WERI-Rb-1 (cell line): ENCODE results near the gene ZNF474.

Source experiments
- DNase-seq: peaks from one replicate; pipeline ENCODE4 v3.0.0-alpha.2; 2020
- H3K27ac ChIP-seq: fragments of 250-450 bp; sonication (Bioruptor Pico); 2 replicates; pipeline ENCODE4 v1.5.1; 2020; ENCODE audit warnings: mild to moderate bottlenecking, moderate library complexity
- H3K27me3 ChIP-seq: fragments of 250-450 bp; sonication (Bioruptor Pico); 2 replicates; pipeline ENCODE4 v1.5.1; 2021; ENCODE audit warnings: mild to moderate bottlenecking, low read depth, moderate library complexity; ENCODE audit not compliant: insufficient read depth, severe bottlenecking
- H3K36me3 ChIP-seq: fragments of 250-450 bp; sonication (Bioruptor Pico); 2 replicates; pipeline ENCODE4 v1.5.1; 2020; ENCODE audit warnings: mild to moderate bottlenecking, moderate library complexity
- H3K4me3 ChIP-seq: 2 replicates; pipeline ENCODE4 v1.5.1; 2011; ENCODE audit warnings: low read depth, mild to moderate bottlenecking, control low read depth, low read length
- H3K9me3 ChIP-seq: fragments of 250-450 bp; sonication (Bioruptor Pico); 2 replicates; pipeline ENCODE4 v1.5.1; 2021; ENCODE audit warnings: mild to moderate bottlenecking, moderate library complexity; ENCODE audit not compliant: severe bottlenecking
- TF ChIP-seq, protein P1 (sequence below): IDR thresholded peaks from 2 replicates; pipeline ENCODE4 v1.5.1; 2011; ENCODE audit warnings: low read depth, mild to moderate bottlenecking, control low read depth, inconsistent platforms, low read length

Gene ZNF474

DNA sequence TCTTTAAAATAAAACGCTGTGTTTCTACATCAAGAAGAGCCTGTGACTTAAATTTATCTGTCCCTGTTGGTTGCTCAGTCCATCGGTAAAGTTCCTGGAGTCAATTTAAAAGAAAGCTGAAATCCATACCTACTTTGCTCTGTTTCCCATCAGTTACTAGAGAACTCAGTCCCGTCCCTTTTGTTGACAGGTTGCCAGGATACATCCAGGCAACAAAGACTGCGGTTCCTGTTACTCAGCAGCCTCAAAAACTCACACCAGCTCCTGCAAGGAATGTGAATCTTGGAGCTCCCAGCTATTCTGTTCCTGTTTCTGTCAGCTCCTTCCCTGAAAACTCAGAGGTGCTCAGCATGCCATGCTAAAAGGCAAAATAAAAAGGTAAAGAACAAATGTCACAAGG, at the start of gene ZNF474:
Gene ZNF474 (plus strand): TSS at position 241 of the 400 bp plus-strand sequence. CDS start 22,445 bp downstream, outside the sequence.
- Histone ChIP-seq H3K4me3 (no peak within 1 kb of the TSS), H3K9me3 (no peaks in the 10 kb centered on the region), H3K27ac (no peak within 1 kb of the TSS), H3K36me3 (no peaks in the 10 kb centered on the region), H3K27me3 (no peaks in the 10 kb centered on the region)
- no peak for DNase-seq
- TF ChIP-seq, protein P1, sequence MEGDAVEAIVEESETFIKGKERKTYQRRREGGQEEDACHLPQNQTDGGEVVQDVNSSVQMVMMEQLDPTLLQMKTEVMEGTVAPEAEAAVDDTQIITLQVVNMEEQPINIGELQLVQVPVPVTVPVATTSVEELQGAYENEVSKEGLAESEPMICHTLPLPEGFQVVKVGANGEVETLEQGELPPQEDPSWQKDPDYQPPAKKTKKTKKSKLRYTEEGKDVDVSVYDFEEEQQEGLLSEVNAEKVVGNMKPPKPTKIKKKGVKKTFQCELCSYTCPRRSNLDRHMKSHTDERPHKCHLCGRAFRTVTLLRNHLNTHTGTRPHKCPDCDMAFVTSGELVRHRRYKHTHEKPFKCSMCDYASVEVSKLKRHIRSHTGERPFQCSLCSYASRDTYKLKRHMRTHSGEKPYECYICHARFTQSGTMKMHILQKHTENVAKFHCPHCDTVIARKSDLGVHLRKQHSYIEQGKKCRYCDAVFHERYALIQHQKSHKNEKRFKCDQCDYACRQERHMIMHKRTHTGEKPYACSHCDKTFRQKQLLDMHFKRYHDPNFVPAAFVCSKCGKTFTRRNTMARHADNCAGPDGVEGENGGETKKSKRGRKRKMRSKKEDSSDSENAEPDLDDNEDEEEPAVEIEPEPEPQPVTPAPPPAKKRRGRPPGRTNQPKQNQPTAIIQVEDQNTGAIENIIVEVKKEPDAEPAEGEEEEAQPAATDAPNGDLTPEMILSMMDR = no peak

DNA sequence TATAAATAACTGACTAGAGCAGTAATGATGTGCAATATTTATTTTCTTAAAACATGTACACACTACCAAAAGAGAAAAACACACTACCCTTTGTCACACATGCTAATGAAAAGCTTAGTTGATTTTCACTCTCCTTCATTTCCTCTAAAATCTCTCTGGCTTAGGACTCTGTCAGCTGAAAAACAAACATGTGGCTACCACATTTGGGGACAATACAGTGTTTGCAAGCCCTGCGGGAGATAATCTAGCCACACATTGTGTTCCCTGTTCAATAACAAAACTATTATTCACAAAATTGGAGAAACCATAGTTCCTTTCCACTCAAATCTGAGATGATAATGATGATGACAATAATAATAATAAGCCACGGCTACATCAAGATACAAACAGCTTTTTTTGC, 47.8 kb upstream of the ZNF474 start:
- Histone ChIP-seq H3K4me3 (no peak overlapping the region), H3K27me3 (peaks cover 5% of the 10 kb centered on the region), H3K27ac (no peak overlapping the region), H3K36me3 (no peaks in the 10 kb centered on the region), H3K9me3 (no peaks in the 10 kb centered on the region)
- no peak for DNase-seq
- TF ChIP-seq, protein P1 = no peak

DNA sequence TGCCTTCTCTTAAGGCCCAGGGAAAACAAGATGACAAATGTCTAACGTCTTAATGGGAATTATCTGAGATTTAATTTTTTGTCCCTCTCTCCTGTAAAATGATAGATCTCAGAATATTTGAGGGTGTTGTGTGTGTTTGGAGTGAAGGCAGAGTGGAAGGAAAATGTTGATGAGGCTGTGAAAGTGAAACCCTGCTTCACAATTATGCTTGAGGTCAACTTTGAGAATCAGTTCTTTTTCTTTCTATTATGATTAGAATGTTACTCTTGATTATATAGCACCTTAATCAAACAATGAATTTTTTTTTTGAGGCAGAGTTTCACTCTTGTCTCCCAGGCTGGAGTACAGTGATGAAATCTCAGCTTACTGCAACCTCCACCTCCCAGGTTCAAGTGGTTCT, 45.8 kb upstream of the ZNF474 start:
- TF ChIP-seq, protein P1 = no peak
- Histone ChIP-seq H3K27ac (no peak overlapping the region), H3K27me3 (no peaks in the 10 kb centered on the region)

DNA sequence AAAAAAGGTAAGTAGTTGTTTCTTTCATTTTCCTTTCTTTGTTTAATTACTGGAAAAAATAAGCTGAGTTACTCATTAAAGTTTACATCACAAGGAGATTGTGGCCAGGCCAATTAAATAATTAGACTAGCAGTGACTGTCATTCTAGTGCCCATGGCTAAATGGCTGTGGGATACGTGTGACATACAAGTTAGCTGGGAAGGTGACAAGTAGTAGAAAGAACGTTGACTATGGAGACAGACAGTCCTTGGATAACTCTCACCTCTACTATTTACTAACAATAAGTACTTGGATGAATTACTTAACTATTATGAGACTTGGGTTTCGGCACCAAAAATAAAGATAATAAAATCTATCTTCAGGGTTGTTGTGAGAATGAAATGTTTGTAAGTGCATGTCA, 44.3 kb upstream of the ZNF474 start:
- Histone ChIP-seq H3K27me3 (no peaks in the 10 kb centered on the region), H3K9me3 (no peaks in the 10 kb centered on the region), H3K4me3 (no peak overlapping the region), H3K36me3 (no peaks in the 10 kb centered on the region), H3K27ac (no peak overlapping the region)
- TF ChIP-seq, protein P1 = no peak
- no peak for DNase-seq

More for the DNA sequence above, 45.8 kb upstream of the ZNF474 start:
- Histone ChIP-seq H3K36me3 (no peaks in the 10 kb centered on the region), H3K4me3 (no peak overlapping the region), H3K9me3 (no peaks in the 10 kb centered on the region)
- DNase-seq = no peak

DNA sequence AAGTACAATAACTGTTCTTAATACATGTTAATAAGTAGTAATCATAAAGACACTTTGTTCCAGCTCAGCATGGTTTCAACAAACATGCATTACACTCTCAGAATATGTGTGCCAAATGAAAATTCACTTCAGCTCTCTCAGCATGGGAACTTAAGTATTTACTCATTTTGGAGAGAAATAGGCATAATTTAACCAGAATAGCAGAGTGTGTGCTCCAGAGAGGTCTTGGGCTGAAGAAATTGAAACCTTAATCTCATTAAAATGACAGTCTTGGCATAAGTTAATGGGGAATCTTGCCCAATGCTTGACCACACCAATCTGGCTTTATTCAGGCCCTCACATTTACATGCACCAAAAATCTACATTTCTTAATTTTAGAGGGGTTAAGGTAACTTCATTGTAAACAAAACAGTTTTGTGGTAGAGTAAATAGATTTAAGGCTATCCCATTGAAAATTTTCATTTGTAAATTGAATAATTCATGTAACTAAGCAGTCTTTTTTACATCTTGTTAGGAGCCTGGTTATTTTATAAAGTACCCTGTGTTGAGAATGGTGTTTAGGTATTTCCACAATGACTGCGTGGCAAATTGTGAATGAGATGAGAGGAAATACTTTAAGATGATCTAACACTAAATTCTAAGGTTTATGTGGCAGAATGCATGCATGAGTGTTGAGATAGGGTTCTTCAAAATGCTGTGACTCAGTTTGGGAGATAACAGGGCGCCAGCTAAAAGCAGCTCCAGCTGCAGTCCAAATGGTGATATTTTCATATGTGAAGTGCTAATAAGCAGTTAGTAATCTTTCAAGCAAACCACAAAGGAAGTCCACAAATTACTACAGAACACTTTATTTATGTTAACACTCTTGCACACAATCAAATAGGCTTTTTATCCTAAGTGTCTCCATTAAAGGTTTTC, 40.0 kb upstream of the ZNF474 start:
- H3K9me3 ChIP-seq = no peaks in the 10 kb centered on the region
- no peak for DNase-seq
- TF ChIP-seq, protein P1 = no peak
- no peak overlapping the region for H3K27ac ChIP-seq
- H3K27me3 ChIP-seq = no peaks in the 10 kb centered on the region
- H3K36me3 ChIP-seq = no peaks in the 10 kb centered on the region
- no peak overlapping the region for H3K4me3 ChIP-seq
